ENCODE data around the gene RNU6-9.

DNA sequence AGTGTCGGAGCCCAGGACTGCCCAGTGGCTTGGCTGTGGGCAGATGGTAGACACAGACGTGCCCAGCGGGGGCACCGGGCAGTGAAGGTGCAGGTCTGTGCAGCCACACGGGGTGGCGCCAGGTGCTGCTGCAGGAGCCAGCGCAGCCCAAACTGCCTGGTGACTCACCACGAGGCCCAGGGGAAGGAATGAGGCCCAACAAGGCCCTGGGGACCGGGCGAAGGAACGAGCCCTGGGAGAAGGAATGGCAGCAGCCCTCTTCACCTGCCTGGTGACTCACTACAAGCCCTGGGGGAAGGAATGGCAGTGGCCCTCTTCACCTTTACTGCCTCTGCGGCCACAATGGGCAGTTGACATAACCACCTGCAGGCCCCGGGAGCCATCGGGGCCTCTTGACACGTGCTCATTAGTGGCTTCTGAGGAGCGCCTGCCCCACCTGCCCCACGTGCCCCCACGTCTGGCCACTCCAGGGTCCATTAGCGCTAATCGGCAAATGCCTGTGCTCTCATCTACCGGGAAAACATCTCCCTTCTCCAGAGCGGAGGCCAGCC is 9.5 kb upstream of the RNU6-9 start:
- TF ChIP-seq ATF1 (CRISPR knock-in tag; IDR thresholded peaks at IDR 0.05) (no peak), SMAD3 (CRISPR knock-in tag; IDR thresholded peaks at IDR 0.05; ENCODE audit: borderline replicate concordance) (no peak), JUN (CRISPR knock-in tag; IDR thresholded peaks at IDR 0.05) (no peak), ZMAT4 (CRISPR knock-in tag; IDR thresholded peaks at IDR 0.05) (no peak), ZNF121 (CRISPR knock-in tag; IDR thresholded peaks at IDR 0.05) (no peak), ETV6 (CRISPR knock-in tag; IDR thresholded peaks at IDR 0.05) (no peak), ESRRA (CRISPR knock-in tag; IDR thresholded peaks at IDR 0.05; ENCODE audit: borderline replicate concordance) (no peak), ZNF263 (CRISPR knock-in tag; IDR thresholded peaks at IDR 0.05; ENCODE audit: low read depth) (no peak), OVOL2 (CRISPR knock-in tag; IDR thresholded peaks at IDR 0.05; ENCODE audit: borderline replicate concordance) (no peak), ATF6 (CRISPR knock-in tag; IDR thresholded peaks at IDR 0.05) (no peak), SP1 (CRISPR knock-in tag; conservative IDR thresholded peaks at IDR 0.05) (no peak)
- TF ChIP-seq, protein P1, sequence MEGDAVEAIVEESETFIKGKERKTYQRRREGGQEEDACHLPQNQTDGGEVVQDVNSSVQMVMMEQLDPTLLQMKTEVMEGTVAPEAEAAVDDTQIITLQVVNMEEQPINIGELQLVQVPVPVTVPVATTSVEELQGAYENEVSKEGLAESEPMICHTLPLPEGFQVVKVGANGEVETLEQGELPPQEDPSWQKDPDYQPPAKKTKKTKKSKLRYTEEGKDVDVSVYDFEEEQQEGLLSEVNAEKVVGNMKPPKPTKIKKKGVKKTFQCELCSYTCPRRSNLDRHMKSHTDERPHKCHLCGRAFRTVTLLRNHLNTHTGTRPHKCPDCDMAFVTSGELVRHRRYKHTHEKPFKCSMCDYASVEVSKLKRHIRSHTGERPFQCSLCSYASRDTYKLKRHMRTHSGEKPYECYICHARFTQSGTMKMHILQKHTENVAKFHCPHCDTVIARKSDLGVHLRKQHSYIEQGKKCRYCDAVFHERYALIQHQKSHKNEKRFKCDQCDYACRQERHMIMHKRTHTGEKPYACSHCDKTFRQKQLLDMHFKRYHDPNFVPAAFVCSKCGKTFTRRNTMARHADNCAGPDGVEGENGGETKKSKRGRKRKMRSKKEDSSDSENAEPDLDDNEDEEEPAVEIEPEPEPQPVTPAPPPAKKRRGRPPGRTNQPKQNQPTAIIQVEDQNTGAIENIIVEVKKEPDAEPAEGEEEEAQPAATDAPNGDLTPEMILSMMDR (IDR thresholded peaks at IDR 0.05): no peak
- TF ChIP-seq, protein P2, sequence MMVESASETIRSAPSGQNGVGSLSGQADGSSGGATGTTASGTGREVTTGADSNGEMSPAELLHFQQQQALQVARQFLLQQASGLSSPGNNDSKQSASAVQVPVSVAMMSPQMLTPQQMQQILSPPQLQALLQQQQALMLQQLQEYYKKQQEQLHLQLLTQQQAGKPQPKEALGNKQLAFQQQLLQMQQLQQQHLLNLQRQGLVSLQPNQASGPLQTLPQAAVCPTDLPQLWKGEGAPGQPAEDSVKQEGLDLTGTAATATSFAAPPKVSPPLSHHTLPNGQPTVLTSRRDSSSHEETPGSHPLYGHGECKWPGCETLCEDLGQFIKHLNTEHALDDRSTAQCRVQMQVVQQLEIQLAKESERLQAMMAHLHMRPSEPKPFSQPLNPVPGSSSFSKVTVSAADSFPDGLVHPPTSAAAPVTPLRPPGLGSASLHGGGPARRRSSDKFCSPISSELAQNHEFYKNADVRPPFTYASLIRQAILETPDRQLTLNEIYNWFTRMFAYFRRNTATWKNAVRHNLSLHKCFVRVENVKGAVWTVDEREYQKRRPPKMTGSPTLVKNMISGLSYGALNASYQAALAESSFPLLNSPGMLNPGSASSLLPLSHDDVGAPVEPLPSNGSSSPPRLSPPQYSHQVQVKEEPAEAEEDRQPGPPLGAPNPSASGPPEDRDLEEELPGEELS (CRISPR knock-in tag; IDR thresholded peaks at IDR 0.05): no peak
- TF ChIP-seq, protein P3, sequence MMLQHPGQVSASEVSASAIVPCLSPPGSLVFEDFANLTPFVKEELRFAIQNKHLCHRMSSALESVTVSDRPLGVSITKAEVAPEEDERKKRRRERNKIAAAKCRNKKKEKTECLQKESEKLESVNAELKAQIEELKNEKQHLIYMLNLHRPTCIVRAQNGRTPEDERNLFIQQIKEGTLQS (CRISPR knock-in tag; conservative IDR thresholded peaks at IDR 0.05): no peak

Data from WTC11 (cell line).